Left kidney (tissue), 2 donors: ENCODE results near the gene PODNL1. TPM values are rescaled to one million over a fixed set of nuclear protein-coding genes. Genes with fewer than 3 reads are reported as not detected.
"Not testable (repeated sequence)": the region's sequence is repeated elsewhere in the genome, so short reads cannot be mapped to it uniquely, and the experiment has no call there.

ENCODE experiments used
- DNase-seq: peaks from one replicate; pipeline ENCODE4 v3.0.0-alpha.2; 2013
- polyA plus RNA-seq: library from polyadenylated mRNA; unstranded; fragments of 120-200 nt; gene quantifications from one replicate; pipeline ENCODE4 v1.2.1, GENCODE V29; 2013; ENCODE audit not compliant: insufficient read length

Gene PODNL1
- polyA plus RNA-seq, 1 donor = 1.2 TPM

GRCh38 chr19:13973479-13973878 is 35.3 kb upstream of the PODNL1 start:
- not testable (repeated sequence) for DNase-seq

DNA sequence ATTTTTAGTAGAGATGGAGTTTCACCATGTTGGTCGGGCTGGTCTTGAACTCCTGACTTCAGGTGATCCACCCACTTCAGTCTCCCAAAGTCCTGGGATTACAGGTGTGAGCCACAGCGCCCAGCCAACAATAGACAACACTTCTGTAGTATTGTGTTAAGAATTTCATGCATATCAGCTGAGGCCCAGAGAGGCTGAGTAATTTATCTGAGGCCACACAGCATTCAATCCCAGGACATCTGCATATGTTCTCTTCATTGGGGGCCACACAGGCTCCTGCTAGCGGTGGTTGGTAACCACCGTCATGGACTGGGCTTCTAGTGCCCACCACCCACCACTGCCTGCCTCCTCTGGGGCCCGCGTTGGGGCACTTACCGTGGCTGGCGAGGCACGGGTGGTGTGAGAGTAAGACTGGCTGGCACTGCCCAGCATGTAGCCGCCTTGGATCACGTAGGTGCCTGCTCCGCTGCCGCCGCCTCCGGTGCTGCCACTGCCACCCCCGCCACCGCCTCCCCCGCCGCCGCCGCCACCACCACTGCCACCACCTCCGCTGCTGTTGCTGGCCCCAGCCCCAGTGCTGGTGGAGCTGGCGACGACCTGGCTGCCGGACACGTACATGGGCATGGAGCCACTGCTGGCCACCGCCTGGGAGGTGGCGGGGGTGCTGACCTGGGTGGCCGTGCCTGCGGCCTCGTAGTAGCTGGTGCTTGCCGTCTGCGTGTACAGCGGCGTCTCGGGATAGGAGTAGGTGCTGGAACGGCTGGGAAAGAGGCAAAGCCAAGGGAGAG is 34.3 kb upstream of the PODNL1 start:
- no peak for DNase-seq

DNA sequence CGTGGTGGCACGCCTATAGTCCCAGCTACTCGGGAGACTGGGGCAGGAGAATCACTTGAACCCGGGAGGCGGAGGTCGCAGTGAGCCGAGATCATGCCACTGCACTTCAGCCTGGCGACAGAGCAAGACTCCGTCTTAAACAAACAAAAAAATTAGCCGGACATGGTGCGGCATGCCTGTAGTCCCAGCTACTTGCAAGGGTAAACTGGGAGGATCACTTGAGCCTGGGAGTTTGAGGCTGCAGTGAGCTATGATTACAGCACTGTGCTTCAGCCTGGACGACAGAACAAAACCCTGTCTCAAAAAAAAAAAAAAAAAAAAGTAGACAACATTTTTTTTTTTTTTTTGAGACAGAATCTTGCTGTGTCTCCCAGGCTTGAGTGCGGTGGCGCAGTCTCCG is 33.7 kb upstream of the PODNL1 start:
- not testable (repeated sequence) for DNase-seq

- no peak for DNase-seq
Measured at GRCh38 chr19:13969897-13970296, 31.7 kb upstream of the PODNL1 start.

DNA sequence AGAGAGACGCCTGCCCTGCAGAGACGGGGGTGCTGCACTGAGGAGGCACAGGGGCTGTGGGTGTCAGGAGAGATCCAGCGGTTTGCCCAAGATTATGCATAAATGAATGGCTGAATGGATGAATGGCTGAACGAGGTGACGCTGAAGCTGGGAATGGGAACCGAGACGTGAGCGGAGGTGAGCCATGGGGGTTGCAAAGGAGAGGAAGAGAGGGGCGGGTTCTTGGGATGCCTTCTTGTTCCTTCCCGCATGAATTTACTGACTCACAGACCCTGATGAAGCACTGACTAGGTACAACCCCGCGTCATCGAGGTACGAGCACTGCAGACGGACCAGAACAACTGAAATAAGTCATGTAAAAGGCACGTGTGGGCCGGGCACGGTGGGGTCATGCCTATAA is 30.8 kb upstream of the PODNL1 start:
- DNase-seq = no peak

- DNase-seq = no peak
Measured at GRCh38 chr19:13968383-13968935, 30.2 kb upstream of the PODNL1 start.

GRCh38 chr19:13967206-13967605 is 29.0 kb upstream of the PODNL1 start:
- not testable (repeated sequence) for DNase-seq

DNA sequence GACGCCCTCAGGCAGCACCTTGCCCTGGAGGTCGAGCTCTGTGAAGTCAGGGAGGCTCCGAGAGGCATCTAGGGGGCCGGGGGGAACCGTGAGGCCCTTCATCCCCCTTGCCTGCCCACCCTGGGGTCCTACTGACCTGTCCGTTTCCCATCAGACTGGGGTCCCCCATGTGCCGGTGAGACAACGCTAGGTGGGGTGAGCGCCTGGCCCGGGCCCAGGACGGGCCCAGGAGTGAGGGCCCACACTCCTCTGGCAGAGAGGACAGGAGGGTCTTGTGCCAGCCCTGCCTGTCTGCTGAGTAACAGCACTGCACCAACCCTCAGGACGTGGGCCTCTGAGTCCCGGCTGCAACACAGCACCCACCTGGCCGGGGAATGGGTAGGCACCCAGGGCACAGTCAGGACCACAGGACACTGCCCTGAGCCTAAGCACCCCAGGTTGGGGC is 28.5 kb upstream of the PODNL1 start:
- no peak for DNase-seq

DNA sequence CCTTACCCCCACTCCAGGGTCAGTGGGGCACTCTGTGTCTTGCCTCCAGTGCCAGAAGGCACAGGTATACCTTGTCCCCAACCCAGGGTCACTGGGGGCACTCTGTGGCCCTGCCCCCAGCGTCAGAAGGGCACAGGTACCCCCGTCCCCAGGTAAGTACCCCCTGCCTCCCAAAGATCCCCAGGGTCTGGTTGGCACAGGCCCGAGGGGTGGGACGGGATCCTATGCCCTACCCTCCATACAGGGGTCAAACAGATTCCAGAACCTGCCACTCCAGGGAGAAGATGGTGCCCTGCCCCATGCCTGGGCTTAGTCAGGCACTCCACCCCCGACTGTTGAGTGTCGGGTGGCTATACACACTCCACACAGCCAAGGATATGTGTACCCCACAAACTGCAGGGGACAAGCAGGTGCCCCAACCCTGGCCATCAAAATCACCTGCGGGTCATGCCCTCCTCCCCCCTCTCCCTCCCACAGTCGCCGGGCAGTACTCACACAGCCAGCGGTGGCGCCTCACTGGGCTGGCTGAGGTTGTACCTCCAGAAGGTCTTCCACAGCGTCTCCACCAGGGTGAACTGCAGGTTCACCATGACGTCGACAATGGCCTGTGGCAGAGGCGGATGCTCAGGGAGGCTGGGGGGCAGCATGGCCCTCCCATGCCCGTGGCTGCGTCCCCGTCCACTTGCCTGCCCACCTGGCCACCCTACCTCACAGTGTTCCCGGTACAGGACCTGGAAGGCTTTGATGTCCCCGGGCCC is 27.9 kb upstream of the PODNL1 start:
- DNase-seq = no peak

DNA sequence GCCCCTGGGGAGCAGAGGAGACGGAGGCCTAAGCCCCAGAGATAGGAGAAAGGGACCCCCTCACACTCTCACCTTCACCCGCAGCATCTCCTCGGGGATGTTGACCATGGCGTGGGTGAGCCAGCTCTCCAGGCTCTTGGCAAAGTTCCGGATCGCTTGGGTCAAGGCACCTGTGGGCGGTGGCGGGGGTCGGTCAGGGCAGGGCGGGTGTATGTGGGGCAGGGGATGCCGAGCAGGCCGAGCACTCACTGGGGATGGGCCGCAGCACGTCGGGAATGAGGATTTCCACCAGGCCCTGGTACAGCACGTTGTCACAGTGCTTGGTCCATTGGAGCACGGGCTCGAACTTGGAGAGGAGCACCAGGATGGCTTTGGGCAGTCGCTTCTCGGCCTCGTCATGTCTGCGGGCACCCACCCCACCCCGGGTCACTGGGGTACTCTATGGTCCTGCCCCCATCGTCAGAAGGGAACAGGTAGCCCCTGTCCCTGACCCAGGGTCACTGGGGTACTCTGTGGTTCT is 27.2 kb upstream of the PODNL1 start:
- no peak for DNase-seq

- no peak for DNase-seq
Measured at GRCh38 chr19:13964776-13965175, 26.6 kb upstream of the PODNL1 start.

DNA sequence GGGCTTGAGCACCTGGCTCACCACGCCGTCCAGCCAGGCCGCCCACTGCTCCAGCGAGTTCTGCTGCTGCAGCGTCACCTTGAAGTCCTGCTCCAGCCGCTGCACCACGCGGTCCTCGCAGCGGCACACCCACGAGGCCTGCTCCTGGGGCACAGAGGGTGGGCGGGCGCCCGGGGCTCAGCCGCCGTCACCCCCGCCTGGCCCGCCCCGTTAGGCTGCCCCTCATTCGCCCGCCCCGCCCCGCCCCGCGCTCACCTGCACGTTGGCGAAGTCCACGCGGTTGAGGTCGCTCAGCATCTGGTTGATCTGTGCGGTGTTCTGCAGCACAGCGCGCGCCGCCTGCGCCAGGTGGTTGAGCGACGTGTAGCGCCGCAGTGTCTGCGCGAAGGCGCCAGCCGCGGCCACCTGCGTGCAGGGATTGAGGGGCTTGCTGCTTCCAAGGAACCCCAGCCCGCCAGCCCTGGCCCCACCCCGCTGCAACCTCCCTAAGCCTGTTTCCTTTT is 25.4 kb upstream of the PODNL1 start:
- DNase-seq = no peak

- no peak for DNase-seq
Measured at GRCh38 chr19:13962699-13963602, 24.7 kb upstream of the PODNL1 start.

GRCh38 chr19:13961826-13962698 is 23.8 kb upstream of the PODNL1 start:
- DNase-seq = no peak

DNA sequence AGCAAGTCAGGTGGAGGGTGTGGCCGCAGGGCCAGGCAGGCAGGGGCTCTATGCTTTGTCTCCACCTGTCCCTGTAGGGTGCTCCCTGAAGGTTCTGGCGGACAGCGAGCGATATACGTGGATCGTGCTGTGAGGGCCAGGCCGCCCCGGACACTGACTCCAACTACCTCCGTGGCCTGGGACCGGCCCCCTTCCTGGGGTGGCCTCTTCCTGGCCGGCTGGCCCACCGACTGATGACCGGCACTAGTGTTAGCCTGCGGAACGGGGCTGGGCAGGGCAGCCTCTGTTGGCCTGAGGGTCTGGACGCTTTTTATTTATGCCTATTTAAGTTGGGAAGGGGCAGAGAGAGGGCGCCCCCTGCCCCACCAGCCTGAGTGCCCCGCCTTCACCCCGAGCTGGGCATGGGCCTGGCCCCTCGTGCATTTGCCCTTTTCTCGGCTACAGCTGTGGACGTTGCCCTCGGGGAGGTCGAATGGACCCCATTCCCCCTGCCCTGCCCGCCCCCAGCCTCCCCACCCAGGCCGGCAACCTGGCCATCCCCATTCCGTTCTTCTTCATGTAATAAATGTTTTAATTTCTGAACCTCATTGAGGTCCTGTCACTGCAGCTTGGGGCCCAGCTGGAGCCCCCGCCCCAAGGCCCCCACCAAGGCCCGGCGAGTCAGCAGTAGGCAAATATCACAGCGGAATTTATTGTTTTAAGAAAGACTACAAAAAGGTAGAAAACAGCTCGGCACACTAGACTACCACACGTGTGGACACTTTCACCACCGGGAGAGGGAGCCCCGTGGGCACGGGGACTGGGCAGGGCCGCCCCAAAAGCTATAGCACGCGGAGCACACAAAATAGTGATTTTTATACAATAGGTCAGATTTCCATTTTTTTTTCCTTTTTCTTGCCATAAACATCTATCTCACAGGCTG is 22.9 kb upstream of the PODNL1 start:
- DNase-seq = no peak

DNA sequence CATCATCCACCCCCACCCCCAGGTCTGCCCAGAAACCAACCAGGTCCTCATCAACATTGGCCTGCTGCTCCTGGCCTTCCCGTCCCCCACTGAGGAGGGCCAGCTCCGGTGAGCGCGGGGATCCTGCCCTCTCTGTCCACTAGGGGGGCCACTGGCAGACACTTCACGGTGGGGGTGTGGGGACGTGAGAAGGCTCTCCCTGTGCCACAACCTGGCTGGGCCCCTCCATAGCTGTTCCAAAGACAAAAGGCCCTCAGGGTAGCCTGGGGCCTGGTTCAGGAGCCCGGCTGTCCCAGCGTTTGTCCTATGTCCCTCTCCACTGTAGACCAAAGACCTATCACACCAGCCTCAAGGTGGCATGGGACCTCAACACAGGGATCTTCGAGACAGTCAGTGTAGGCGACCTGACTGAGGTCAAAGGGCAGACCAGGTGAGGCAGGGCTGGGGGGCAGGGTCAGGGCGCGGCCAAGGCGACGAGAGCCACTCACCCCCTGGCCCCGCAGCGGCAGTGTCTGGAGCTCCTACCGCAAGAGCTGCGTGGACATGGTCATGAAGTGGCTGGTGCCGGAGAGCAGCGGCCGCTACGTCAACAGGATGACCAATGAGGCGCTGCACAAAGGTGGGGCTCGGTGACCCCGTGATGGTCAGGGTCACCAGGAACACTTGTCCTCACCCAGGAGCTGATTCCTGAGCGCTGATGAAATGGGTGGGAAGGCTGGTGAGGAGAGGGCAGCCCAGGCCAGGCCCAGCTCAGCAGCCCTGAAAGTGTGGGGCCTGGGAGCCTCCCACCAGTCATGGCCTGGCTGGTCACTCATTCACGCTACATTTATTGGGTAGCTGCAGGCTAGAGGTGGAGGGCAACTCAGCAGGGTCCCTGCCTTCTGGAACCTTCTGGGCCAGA is 22.0 kb upstream of the PODNL1 start:
- DNase-seq = no peak

GRCh38 chr19:13959141-13959961 is 21.1 kb upstream of the PODNL1 start:
- DNase-seq = no peak
